Measurements from ENCODE around the gene TWSG1. TPM values are rescaled to one million over a fixed set of nuclear protein-coding genes. Genes with fewer than 3 reads are reported as not detected.

Gene TWSG1
- total RNA-seq, result 50.2 TPM

DNA sequence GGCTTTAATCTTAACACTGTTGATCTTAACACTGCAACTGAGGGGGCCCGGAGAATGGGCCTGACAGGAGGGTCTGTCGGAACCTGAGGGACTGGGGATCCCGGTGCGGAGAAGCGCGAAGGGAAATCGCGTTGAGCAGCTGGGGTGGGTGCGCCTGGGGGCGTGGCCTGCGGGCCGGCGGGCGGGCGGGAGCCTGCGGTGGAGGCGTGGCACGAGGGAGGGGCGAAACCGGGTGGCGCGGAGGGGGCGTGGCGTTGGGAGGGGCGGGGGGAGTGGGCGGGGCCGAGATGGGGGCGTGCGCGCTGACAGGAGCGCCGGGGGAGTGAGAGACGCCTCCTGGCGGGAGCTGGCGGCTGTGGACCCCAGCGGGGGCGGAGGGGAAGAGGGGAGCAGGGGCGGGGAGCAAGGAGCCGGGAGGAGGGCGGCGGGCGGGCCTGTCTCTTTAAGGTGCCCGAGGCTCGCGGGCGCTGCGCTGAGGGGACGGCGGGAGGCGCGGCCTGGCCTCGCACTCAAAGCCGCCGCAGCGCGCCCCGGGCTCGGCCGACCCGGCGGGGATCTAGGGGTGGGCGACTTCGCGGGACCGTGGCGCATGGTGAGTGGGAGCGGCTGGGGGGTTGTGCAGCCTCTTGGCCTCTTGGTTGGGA lies at the start of gene TWSG1:
TSS of gene TWSG1 (plus strand) at position 445 of the 644 bp plus-strand sequence. CDS start 2,457 bp downstream, outside the sequence.
- DNase-seq (ENCODE audit: low spot score) (peak; percentile 97), ATAC-seq (peak; percentile 97)
- intact Hi-C loops (cut with DNase I), result no loop called here

DNA sequence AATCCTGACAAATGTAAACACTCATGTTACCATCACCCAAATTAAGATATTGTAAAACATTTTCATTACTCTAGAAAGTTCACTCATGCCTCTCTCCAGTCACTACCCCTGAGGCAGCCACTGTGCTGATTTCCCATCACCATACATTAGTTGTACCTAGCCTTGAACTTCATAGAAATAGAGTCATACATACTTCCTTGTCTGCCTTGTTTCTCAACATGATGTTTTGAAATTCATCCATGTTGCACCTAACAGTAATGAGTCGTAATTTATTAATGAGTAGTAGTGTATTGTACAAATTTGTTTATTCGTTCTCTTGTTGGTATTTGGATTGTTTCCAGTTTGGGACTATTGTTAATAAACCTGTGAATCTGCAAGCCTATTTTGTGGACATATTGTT lies 49.0 kb upstream of the TWSG1 start:
- intact Hi-C loops (cut with DNase I), result no loop called here
- no peak for ATAC-seq
- no peak for DNase-seq (ENCODE audit: low spot score)

GRCh38 chr18:9287036-9287435 lies 47.5 kb upstream of the TWSG1 start:
- DNase-seq (ENCODE audit: low spot score), result no peak
- no peak for ATAC-seq
- intact Hi-C loops (cut with DNase I), result no loop called here

- no peak for ATAC-seq
- intact Hi-C loops (cut with DNase I), result no loop called here
- no peak for DNase-seq (ENCODE audit: low spot score)
Observed at GRCh38 chr18:9289698-9290097, 44.9 kb upstream of the TWSG1 start.

GRCh38 chr18:9290156-9290555 lies 44.4 kb upstream of the TWSG1 start:
- intact Hi-C loops (cut with DNase I), result no loop called here
- no peak for ATAC-seq
- DNase-seq (ENCODE audit: low spot score), result no peak

DNA sequence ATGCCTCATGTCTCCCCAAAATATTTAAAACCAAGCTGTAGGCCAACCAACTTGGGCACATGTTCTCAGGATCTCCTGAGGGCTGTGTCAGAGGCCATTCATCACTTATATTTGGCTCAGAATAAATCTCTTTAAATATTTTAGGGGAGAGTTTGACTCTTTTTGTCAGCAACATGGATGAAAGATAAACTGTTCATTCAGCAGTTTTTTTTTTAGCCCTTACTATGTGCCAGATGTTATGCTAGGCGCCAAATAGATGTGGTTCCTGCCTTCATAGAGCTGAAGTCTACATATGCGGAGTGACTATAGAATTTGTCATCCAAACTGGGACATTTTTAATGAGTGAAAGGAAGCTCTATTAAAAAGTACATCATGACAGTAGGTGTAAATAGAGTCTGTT lies 42.5 kb upstream of the TWSG1 start:
- DNase-seq (ENCODE audit: low spot score) (no peak), ATAC-seq (no peak)
- intact Hi-C loops (cut with DNase I), result no loop called here

DNA sequence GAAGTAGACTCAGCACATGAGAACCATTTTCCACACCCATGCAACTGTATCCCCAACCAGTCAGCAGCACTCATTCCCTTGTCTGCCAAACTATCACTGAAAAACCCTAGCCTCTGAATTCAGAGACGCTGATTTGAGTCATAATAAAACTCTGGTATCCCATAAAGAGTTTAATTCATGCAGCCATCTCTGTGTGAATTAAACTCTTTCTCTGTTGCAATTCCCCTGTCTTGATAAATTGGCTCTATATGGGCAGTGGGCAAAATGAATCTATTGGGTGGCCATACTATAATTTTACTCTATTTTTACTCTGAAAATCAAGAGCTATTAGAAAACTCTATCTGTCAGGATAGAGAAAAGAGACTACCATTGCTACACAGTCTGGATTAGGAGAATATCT lies 40.6 kb upstream of the TWSG1 start:
- intact Hi-C loops (cut with DNase I), result no loop called here
- DNase-seq (ENCODE audit: low spot score) (no peak), ATAC-seq (no peak)

- DNase-seq (ENCODE audit: low spot score), result no peak
- no peak for ATAC-seq
- intact Hi-C loops (cut with DNase I), result no loop called here
Observed at GRCh38 chr18:9296233-9297006, 38.2 kb upstream of the TWSG1 start.

GRCh38 chr18:9297007-9297393 lies 37.6 kb upstream of the TWSG1 start:
- ATAC-seq (no peak), DNase-seq (ENCODE audit: low spot score) (no peak)
- intact Hi-C loops (cut with DNase I), result no loop called here

- intact Hi-C loops (cut with DNase I), result no loop called here
- DNase-seq (ENCODE audit: low spot score) (no peak), ATAC-seq (no peak)
Observed at GRCh38 chr18:9304388-9305070, 30.0 kb upstream of the TWSG1 start.

DNA sequence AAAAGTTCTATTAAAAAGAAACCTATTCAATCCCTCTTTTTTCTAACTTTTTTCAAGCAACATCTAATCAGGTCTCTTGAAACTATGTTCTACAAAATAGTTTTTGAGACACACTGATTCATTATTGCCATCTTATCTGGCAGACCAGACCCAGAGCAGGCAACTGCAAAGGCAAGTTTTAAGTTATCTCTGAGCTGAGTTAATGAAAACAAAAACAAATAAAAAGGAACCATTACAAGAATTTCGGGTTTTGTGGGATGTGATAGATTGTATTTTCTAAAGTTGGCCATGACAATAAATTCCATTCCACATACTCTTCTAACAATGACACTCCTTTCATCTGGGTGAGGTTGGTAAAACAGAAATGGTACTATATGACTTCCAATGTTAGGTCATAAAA lies 15.2 kb upstream of the TWSG1 start:
- intact Hi-C loops (cut with DNase I), result no loop called here

DNA sequence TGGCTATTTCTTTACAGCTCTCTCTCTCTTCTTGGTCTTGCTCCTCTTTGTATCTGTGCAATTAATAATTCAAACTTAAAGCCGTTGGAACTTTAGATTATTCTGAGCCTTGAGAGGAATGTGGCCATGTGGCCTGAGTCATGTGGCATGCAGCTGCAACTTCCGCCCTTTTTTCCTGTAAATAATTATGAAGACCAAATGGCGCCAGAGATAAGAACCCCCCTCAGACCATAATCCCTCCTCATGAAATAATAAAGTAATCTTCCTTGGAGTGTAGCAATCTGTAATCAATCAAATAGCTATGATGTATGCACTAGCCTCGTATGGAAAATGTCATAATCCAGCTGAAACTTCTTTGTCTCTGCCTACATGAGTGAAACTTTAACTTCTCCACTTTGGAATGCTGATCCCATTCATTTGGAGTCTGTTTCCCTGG lies 13.5 kb upstream of the TWSG1 start:
- ATAC-seq, result no peak
- intact Hi-C loops (cut with DNase I), result no loop called here
- no peak for DNase-seq (ENCODE audit: low spot score)

More for the DNA sequence above, 15.2 kb upstream of the TWSG1 start:
- DNase-seq (ENCODE audit: low spot score) (no peak), ATAC-seq (no peak)

- intact Hi-C loops (cut with DNase I), result no loop called here
- no peak for ATAC-seq
Observed at GRCh38 chr18:9321736-9322135, 12.8 kb upstream of the TWSG1 start.

DNA sequence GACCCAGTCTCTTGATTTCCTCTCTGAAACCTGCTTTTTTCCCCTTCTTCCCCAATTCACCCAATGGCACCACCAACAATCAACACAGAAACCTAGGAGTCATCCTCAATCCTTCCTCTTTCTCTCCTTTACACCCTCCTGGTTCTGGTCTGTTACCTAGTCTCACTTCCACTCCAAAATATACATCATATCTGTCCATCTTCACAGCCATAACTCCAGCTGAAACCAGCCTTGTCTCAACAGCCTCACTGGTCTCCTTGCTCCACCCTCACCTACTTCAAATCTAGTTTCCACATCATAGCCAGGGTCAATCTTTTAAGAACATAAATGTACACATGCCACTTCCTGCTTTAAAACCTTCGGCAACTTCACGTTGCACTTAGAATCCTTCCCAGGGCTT lies 11.8 kb upstream of the TWSG1 start:
- intact Hi-C loops (cut with DNase I), result no loop called here
- ATAC-seq, result no peak

More at GRCh38 chr18:9321736-9322135, 12.8 kb upstream of the TWSG1 start:
- no peak for DNase-seq (ENCODE audit: low spot score)

DNA sequence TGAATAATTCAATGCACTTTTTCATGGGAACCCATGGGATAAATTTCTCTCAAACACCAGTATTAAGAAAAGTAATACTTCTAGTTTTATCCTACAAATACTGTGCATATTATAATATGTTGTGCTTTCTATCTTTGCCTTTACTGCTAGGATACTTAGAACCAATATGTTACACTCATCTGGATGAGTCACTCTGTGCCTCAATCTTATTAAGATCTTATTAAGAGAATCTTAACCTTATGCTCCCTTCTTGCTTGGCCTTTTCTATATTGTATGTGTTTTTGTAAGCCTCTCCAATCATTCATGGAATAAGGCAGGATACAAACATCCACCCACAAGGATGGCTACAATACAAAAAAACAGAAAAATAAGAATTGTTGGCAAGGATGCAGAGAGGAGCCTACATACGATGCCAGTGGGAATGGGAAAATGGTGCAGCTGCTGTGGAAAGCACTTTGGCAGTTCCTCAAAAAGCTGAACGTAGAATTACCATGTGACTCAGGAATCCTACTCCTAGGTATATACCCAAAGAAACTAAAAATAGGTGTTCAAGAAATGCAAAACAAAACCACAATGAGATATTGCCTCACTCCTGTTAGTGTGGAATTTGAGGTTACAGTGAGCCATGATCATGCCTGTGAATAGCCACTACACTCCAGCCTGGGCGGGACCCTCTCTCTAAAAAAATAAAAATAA lies 10.7 kb upstream of the TWSG1 start:
- DNase-seq (ENCODE audit: low spot score) (no peak), ATAC-seq (no peak)
- intact Hi-C loops (cut with DNase I), result no loop called here

More for the DNA sequence above, 11.8 kb upstream of the TWSG1 start:
- DNase-seq (ENCODE audit: low spot score), result no peak

- intact Hi-C loops (cut with DNase I), result no loop called here
- ATAC-seq (no peak), DNase-seq (ENCODE audit: low spot score) (no peak)
Observed at GRCh38 chr18:9325716-9326115, 8.9 kb upstream of the TWSG1 start.

GRCh38 chr18:9328776-9329175 lies 5.8 kb upstream of the TWSG1 start:
- intact Hi-C loops (cut with DNase I), result no loop called here
- DNase-seq (ENCODE audit: low spot score) (no peak), ATAC-seq (no peak)

GRCh38 chr18:9329471-9329870 lies 5.1 kb upstream of the TWSG1 start:
- intact Hi-C loops (cut with DNase I), result no loop called here
- ATAC-seq (no peak), DNase-seq (ENCODE audit: low spot score) (no peak)

DNA sequence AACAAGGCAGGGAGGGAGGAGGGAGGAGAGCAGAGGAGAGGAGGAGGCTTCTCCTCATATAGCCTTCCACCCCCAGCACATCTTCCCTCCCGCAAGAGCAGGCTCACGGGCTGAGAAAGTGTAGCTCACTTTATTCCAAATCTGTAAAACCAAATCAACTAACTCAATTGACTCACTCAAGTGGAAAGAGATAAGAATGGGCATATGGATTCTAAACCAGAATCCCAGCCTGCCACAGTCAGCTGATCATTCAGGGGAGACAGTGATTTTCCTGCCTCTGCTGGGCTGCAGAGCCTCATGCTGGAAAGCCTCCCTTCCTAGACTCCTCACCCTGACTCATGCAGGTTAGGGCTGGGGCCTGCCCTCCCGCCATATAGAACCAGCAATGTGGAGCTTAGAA lies 4.2 kb upstream of the TWSG1 start:
- intact Hi-C loops (cut with DNase I), result no loop called here
- DNase-seq (ENCODE audit: low spot score) (no peak), ATAC-seq (no peak)
